Parathyroid adenoma (tissue), 2 donors: ENCODE results near the gene SUSD4.

Experiments used
- H2AFZ ChIP-seq: fragments of 300-600 bp; sonication (generic); one replicate; pipeline ENCODE4 v1.7.0; 2017; ENCODE audit warnings: antibody characterized with exemption, mild to moderate bottlenecking
- H3K27ac ChIP-seq: fragments of 300-600 bp; sonication (generic); one replicate; pipeline ENCODE4 v1.7.0; 2017
- H3K27me3 ChIP-seq: fragments of 300-600 bp; sonication (generic); one replicate; pipeline ENCODE4 v1.7.0; 2017; ENCODE audit warnings: low read length; ENCODE audit not compliant: control insufficient read depth, insufficient read depth
- H3K36me3 ChIP-seq: fragments of 300-600 bp; sonication (generic); one replicate; pipeline ENCODE4 v1.7.0; 2017; ENCODE audit warnings: low read length; ENCODE audit not compliant: control insufficient read depth, insufficient read depth
- H3K4me1 ChIP-seq: fragments of 300-600 bp; sonication (generic); one replicate; pipeline ENCODE4 v1.7.0; 2017; ENCODE audit warnings: control low read depth
- H3K4me2 ChIP-seq: fragments of 300-600 bp; sonication (generic); one replicate; pipeline ENCODE4 v1.7.0; 2017; ENCODE audit warnings: low read length
- H3K4me3 ChIP-seq: fragments of 300-600 bp; sonication (generic); one replicate; pipeline ENCODE4 v1.7.0; 2017; ENCODE audit warnings: low read depth, low read length
- H3K79me2 ChIP-seq: fragments of 300-600 bp; sonication (generic); one replicate; pipeline ENCODE4 v1.7.0; 2017; ENCODE audit warnings: control low read depth
- H3K9ac ChIP-seq: fragments of 300-600 bp; sonication (generic); one replicate; pipeline ENCODE4 v1.7.0; 2017; ENCODE audit warnings: mild to moderate bottlenecking
- H3K9me3 ChIP-seq: fragments of 300-600 bp; sonication (generic); one replicate; pipeline ENCODE4 v1.7.0; 2017; ENCODE audit warnings: low read length; ENCODE audit not compliant: control insufficient read depth
- CTCF ChIP-seq: fragments of 300-600 bp; sonication (generic); IDR thresholded peaks from one replicate; pipeline ENCODE4 v1.7.0; 2017; ENCODE audit warnings: antibody characterized with exemption, mild to moderate bottlenecking
- donor health status: primary hyperparathyroidism.

SUSD4 gene

GRCh38 chr1:223240122-223240521 is 123.9 kb downstream of the SUSD4 start:
- H3K4me2 ChIP-seq: no peak overlapping the region
- H3K27me3 ChIP-seq: no peaks in the 10 kb centered on the region
- H3K4me1 ChIP-seq: no peaks in the 10 kb centered on the region
- H2AFZ ChIP-seq: no peak overlapping the region
- H3K9ac ChIP-seq: no peak overlapping the region
- TF ChIP-seq CTCF: no peak
- no peaks in the 10 kb centered on the region for H3K79me2 ChIP-seq
- no peak overlapping the region for H3K4me3 ChIP-seq
- no peak overlapping the region for H3K27ac ChIP-seq
- no peaks in the 10 kb centered on the region for H3K9me3 ChIP-seq
- H3K36me3 ChIP-seq: no peaks in the 10 kb centered on the region

GRCh38 chr1:223235091-223235490 is 128.9 kb downstream of the SUSD4 start:
- H2AFZ ChIP-seq: no peak overlapping the region
- H3K4me1 ChIP-seq: no peaks in the 10 kb centered on the region
- no peaks in the 10 kb centered on the region for H3K79me2 ChIP-seq
- H3K9me3 ChIP-seq: no peaks in the 10 kb centered on the region
- no peak overlapping the region for H3K4me2 ChIP-seq
- H3K27ac ChIP-seq: no peak overlapping the region
- H3K4me3 ChIP-seq: no peak overlapping the region
- H3K9ac ChIP-seq: no peak overlapping the region
- TF ChIP-seq CTCF: no peak
- no peaks in the 10 kb centered on the region for H3K27me3 ChIP-seq
- no peaks in the 10 kb centered on the region for H3K36me3 ChIP-seq

- Histone ChIP-seq H3K36me3 (no peaks in the 10 kb centered on the region), H3K4me1 (no peaks in the 10 kb centered on the region), H2AFZ (no peak overlapping the region), H3K9ac (no peak overlapping the region), H3K9me3 (no peaks in the 10 kb centered on the region), H3K79me2 (no peaks in the 10 kb centered on the region), H3K27me3 (no peaks in the 10 kb centered on the region), H3K27ac (no peak overlapping the region), H3K4me2 (no peak overlapping the region), H3K4me3 (no peak overlapping the region)
- no peak for TF ChIP-seq CTCF
Observed at GRCh38 chr1:223234534-223234933, 129.4 kb downstream of the SUSD4 start.

GRCh38 chr1:223234170-223234514 is 129.8 kb downstream of the SUSD4 start:
- Histone ChIP-seq H3K4me1 (no peaks in the 10 kb centered on the region), H3K27ac (no peak overlapping the region)
- no peak for TF ChIP-seq CTCF

GRCh38 chr1:223233410-223234169 is 130.4 kb downstream of the SUSD4 start:
- no peaks in the 10 kb centered on the region for H3K79me2 ChIP-seq
- H3K27ac ChIP-seq: no peak overlapping the region
- TF ChIP-seq CTCF: no peak
- no peaks in the 10 kb centered on the region for H3K36me3 ChIP-seq
- H2AFZ ChIP-seq: no peak overlapping the region
- no peak overlapping the region for H3K9ac ChIP-seq
- H3K27me3 ChIP-seq: no peaks in the 10 kb centered on the region
- no peak overlapping the region for H3K4me3 ChIP-seq
- H3K9me3 ChIP-seq: no peaks in the 10 kb centered on the region
- no peaks in the 10 kb centered on the region for H3K4me1 ChIP-seq
- no peak overlapping the region for H3K4me2 ChIP-seq

More at GRCh38 chr1:223234170-223234514, 129.8 kb downstream of the SUSD4 start:
- Histone ChIP-seq H3K9ac (no peak overlapping the region), H2AFZ (no peak overlapping the region), H3K79me2 (no peaks in the 10 kb centered on the region), H3K4me2 (no peak overlapping the region), H3K36me3 (no peaks in the 10 kb centered on the region), H3K4me3 (no peak overlapping the region), H3K27me3 (no peaks in the 10 kb centered on the region), H3K9me3 (no peaks in the 10 kb centered on the region)
